Neural progenitor cell (in vitro differentiated cells): ENCODE measurements around the gene RBFOX1.

Experiments
- EZH2 ChIP-seq: fragments of 200-600 bp; sonication (generic); IDR thresholded peaks from 2 replicates; pipeline ENCODE4 v1.6.1; 2017; ENCODE audit warnings: antibody characterized with exemption, mild to moderate bottlenecking, moderate library complexity
- TF ChIP-seq, protein P1 (sequence below): fragments of 200-600 bp; sonication (generic); IDR thresholded peaks from 2 replicates; pipeline ENCODE4 v1.5.1; 2017; ENCODE audit warnings: antibody characterized with exemption, mild to moderate bottlenecking

DNA sequence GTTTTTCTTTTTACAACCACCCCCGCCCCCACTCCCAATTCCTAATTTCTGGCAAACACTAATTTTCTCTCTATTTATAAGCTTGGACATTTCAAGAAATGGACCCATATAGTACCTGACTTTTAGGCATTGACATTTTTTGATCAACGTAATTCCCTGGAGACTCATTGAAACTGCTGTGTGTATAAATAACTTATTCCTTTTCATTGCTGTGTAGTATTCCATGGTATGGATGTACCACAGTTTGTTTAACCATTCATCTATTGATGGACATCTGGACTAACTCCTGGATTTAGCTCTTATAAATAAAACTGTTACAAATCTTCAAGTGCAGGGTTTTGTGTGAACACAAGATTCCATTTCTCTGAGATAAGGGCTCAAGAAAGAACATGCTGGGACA, 47.1 kb upstream of the RBFOX1 start:
- TF ChIP-seq, protein P1, sequence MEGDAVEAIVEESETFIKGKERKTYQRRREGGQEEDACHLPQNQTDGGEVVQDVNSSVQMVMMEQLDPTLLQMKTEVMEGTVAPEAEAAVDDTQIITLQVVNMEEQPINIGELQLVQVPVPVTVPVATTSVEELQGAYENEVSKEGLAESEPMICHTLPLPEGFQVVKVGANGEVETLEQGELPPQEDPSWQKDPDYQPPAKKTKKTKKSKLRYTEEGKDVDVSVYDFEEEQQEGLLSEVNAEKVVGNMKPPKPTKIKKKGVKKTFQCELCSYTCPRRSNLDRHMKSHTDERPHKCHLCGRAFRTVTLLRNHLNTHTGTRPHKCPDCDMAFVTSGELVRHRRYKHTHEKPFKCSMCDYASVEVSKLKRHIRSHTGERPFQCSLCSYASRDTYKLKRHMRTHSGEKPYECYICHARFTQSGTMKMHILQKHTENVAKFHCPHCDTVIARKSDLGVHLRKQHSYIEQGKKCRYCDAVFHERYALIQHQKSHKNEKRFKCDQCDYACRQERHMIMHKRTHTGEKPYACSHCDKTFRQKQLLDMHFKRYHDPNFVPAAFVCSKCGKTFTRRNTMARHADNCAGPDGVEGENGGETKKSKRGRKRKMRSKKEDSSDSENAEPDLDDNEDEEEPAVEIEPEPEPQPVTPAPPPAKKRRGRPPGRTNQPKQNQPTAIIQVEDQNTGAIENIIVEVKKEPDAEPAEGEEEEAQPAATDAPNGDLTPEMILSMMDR: no peak
- no peak for TF ChIP-seq EZH2
